Stimulated activated CD8-positive, alpha-beta memory T cell treated with anti-CD3 and anti-CD28 coated beads, Interleukin-12 subunit alpha, Interleukin-12 subunit beta, amount 100 ng/mL, for 24 hours (primary cell): Measurements from ENCODE around the gene ADM.

Experiments
- DNase-seq: peaks from one replicate; pipeline ENCODE4 v3.0.0-alpha.2; 2020; ENCODE audit errors: extremely low read depth

ADM gene

GRCh38 chr11:10289765-10290380 lies 15.0 kb upstream of the ADM start:
- DNase-seq, result no peak

- no peak for DNase-seq
These were observed 12.9 kb upstream of the ADM start for GRCh38 chr11:10291801-10292638.

- no peak for DNase-seq
These were observed 11.2 kb upstream of the ADM start, which contains the start of gene SBF2 for GRCh38 chr11:10293423-10294289. TSS of gene SBF2 (minus strand) at chr11:10294219. CDS start at chr11:10294069, 150 bp downstream.

GRCh38 chr11:10294290-10294953 lies 10.5 kb upstream of the ADM start:
- DNase-seq, result no peak

- no peak for DNase-seq
These were observed 9.6 kb upstream of the ADM start for GRCh38 chr11:10295064-10295901.

- no peak for DNase-seq
These were observed 6.5 kb upstream of the ADM start for GRCh38 chr11:10298342-10298741.

GRCh38 chr11:10301656-10302358 lies 3.1 kb upstream of the ADM start:
- no peak for DNase-seq

- no peak for DNase-seq
These were observed 2.5 kb upstream of the ADM start for GRCh38 chr11:10302359-10302743.

- DNase-seq, result no peak
These were observed 1.9 kb upstream of the ADM start for GRCh38 chr11:10302744-10303557.

GRCh38 chr11:10303558-10304363 lies 1.1 kb upstream of the ADM start:
- DNase-seq, result no peak

GRCh38 chr11:10305262-10305963 lies 540 bp downstream of the ADM start:
- DNase-seq, result no peak

- DNase-seq, result no peak
These were observed 1.4 kb downstream of the ADM start for GRCh38 chr11:10305964-10306918.

GRCh38 chr11:10307022-10307399 lies 2.1 kb downstream of the ADM start:
- DNase-seq, result no peak

- DNase-seq, result no peak
These were observed 2.7 kb downstream of the ADM start for GRCh38 chr11:10307400-10308200.

GRCh38 chr11:10308201-10308954 lies 3.5 kb downstream of the ADM start:
- DNase-seq, result no peak
